Measurements from ENCODE around the gene INTS1. TPM values are rescaled to one million over a fixed set of nuclear protein-coding genes. Genes with fewer than 3 reads are reported as not detected.

INTS1 gene
- polyA plus RNA-seq, 1 experiment: 21.8 TPM

DNA sequence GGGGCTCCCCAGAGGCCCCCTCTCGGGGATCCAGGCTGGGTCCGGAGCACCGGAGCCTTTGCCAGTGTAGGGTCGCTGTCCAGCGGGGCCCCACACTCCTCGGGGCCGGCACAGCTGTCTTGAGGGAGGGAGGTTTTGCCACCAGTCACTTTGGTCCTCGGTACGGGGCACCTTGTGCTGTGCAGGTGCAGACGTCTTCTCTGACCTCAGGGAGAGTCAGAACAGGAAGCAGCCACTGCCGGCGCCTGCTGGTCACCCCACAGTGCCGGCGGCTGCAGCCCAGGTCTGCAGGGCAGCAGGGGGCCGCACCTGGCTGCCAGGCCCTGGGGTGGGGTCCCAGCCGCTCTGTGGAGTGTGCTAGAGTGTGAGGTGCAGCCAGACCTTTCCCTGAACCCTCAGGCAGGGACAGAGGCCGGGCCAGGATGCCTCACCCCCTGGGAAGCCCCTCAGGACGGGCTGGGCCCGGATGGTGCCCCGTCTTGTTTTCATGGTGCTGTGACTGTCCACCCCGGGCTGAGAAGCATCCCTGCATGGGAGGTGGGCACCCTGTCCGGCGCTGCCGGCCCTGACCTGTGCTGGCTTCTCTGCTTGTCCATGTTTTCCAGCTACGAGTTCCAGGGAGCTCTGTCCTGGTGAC, 34.5 kb upstream of the INTS1 start:
- H3K27me3 ChIP-seq (ENCODE audit: control insufficient read depth, insufficient read depth, low read length): no peaks in the 10 kb centered on the region
- H3K36me3 ChIP-seq (ENCODE audit: control insufficient read depth, insufficient read depth, low read length): peaks cover 28% of the 10 kb centered on the region
- no peak for DNase-seq (ENCODE audit: low read depth)
- CTCF ChIA-PET: interaction anchor here (0.6 to 1.1 kb wide), 2 partner anchors 13 to 884 kb away, joined by 3 read pairs; no protein-coding TSS in a partner anchor
- POLR2A ChIA-PET: no interaction called here
- TF ChIP-seq, protein P1, sequence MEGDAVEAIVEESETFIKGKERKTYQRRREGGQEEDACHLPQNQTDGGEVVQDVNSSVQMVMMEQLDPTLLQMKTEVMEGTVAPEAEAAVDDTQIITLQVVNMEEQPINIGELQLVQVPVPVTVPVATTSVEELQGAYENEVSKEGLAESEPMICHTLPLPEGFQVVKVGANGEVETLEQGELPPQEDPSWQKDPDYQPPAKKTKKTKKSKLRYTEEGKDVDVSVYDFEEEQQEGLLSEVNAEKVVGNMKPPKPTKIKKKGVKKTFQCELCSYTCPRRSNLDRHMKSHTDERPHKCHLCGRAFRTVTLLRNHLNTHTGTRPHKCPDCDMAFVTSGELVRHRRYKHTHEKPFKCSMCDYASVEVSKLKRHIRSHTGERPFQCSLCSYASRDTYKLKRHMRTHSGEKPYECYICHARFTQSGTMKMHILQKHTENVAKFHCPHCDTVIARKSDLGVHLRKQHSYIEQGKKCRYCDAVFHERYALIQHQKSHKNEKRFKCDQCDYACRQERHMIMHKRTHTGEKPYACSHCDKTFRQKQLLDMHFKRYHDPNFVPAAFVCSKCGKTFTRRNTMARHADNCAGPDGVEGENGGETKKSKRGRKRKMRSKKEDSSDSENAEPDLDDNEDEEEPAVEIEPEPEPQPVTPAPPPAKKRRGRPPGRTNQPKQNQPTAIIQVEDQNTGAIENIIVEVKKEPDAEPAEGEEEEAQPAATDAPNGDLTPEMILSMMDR (IDR thresholded peaks at IDR 0.05; ENCODE audit: insufficient read depth, low read depth, low read length): no peak
- H3K4me3 ChIP-seq (ENCODE audit: low read depth, low read length): peak overlapping the region; percentile 45

DNA sequence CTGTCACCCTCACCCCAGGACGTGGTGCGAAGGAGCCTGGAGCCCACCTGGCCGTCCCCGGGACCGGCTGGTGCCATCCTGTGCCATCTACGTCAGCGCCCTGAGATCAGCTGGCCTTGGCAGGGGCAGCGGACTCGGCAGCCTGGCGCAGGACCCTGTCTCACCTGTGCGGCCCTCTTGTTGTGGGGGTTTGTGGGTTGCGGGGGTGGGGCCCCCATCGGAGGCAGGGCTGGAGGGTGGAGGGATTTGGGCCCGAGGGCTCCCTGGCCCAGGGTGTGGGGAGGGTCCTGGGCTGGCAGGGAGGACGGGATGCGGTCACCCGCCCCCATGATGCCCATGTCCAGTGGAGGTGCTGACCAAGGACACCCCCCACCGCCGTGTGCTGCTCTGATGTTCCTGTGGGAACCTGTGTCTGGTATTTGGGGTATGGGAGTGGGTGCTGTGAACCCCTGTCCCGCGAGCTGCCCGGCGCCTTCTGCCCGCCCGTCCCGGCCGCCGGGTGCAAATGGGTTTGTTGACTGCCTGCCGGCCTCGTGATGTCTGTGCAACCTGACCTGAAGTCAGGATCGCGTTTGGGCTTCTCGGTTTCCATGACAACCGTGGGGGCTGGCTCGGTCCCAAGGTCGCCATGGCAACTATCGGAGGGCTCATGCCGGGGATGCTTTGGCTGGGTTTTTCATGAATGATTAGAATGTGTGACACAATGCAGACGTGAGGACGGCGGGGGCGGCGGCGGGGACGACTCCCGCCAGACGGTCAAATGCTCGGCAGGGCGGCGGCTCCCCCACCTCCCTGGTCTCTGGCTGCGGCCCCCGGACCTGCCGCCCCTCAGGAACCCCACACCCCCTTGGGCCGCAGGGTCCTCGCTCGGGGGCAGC, 33.6 kb upstream of the INTS1 start:
- POLR2A ChIA-PET: no interaction called here
- H3K4me3 ChIP-seq (ENCODE audit: low read depth, low read length): peak overlapping the region; percentile 45
- H3K36me3 ChIP-seq (ENCODE audit: control insufficient read depth, insufficient read depth, low read length): peaks cover 28% of the 10 kb centered on the region
- CTCF ChIA-PET: interaction anchor here (1.5 kb wide), 1 partner anchor 33 kb away, joined by 3 read pairs; no protein-coding TSS in a partner anchor
- TF ChIP-seq, protein P1 (IDR thresholded peaks at IDR 0.05; ENCODE audit: insufficient read depth, low read depth, low read length): no peak
- H3K27me3 ChIP-seq (ENCODE audit: control insufficient read depth, insufficient read depth, low read length): no peaks in the 10 kb centered on the region
- DNase-seq (ENCODE audit: low read depth): peak; percentile 91

- H3K4me3 ChIP-seq (ENCODE audit: low read depth, low read length): peak overlapping the region; percentile 45
- peak; percentile 96 for DNase-seq (ENCODE audit: low read depth)
- no peaks in the 10 kb centered on the region for H3K27me3 ChIP-seq (ENCODE audit: control insufficient read depth, insufficient read depth, low read length)
- ChIA-PET POLR2A (no interaction called here), CTCF (interaction anchor here (0.6 to 1.5 kb wide), 3 partner anchors 15 to 126 kb away, joined by 3 read pairs; no protein-coding TSS in a partner anchor)
- TF ChIP-seq, protein P1 (IDR thresholded peaks at IDR 0.05; ENCODE audit: insufficient read depth, low read depth, low read length): no peak
- peaks cover 26% of the 10 kb centered on the region for H3K36me3 ChIP-seq (ENCODE audit: control insufficient read depth, insufficient read depth, low read length)
Measured at GRCh38 chr7:1536743-1537534, 32.8 kb upstream of the INTS1 start.

- Histone ChIP-seq H3K27me3 (ENCODE audit: control insufficient read depth, insufficient read depth, low read length) (no peaks in the 10 kb centered on the region), H3K36me3 (ENCODE audit: control insufficient read depth, insufficient read depth, low read length) (peaks cover 22% of the 10 kb centered on the region), H3K4me3 (ENCODE audit: low read depth, low read length) (no peak overlapping the region)
- TF ChIP-seq, protein P1 (IDR thresholded peaks at IDR 0.05; ENCODE audit: insufficient read depth, low read depth, low read length): no peak
- CTCF ChIA-PET: interaction anchor here (0.6 to 1.5 kb wide), 3 partner anchors 15 to 127 kb away, joined by 3 read pairs; no protein-coding TSS in a partner anchor
- DNase-seq (ENCODE audit: low read depth): no peak
- POLR2A ChIA-PET: no interaction called here
Measured at GRCh38 chr7:1536455-1536742, 32.2 kb upstream of the INTS1 start.
